AG04449 (cell line): ENCODE results near the gene ANKMY1.

Experiments
- CTCF ChIA-PET: fragments of 350-600 bp; formaldehyde crosslinking; extraction: SDS; loops from one replicate; lab custom pipeline; 2021; ENCODE audit warnings: antibody characterized with exemption; lab: Yijun Ruan, JAX
- POLR2A ChIA-PET: fragments of 400-600, 350-600 bp; formaldehyde crosslinking; extraction: SDS; loops from one replicate; lab custom pipeline; 2020; ENCODE audit warnings: antibody characterized with exemption, inconsistent platforms; lab: Yijun Ruan, JAX
- DNase-seq: peaks from one replicate; pipeline ENCODE4 v3.0.0-alpha.2; 2010; ENCODE audit warnings: low read depth, low spot score
- H3K4me3 ChIP-seq: 2 replicates; pipeline ENCODE4 v1.5.1; 2011; ENCODE audit warnings: low read depth, mild to moderate bottlenecking, control low read depth, low read length
- TF ChIP-seq, protein P1 (sequence below): IDR thresholded peaks from one replicate; pipeline ENCODE4 v1.5.1; 2011; ENCODE audit warnings: mild to moderate bottlenecking, moderate library complexity, low read length, control low read depth, inconsistent platforms; ENCODE audit not compliant: insufficient read depth; ENCODE audit errors: missing control alignments

The ANKMY1 gene

DNA sequence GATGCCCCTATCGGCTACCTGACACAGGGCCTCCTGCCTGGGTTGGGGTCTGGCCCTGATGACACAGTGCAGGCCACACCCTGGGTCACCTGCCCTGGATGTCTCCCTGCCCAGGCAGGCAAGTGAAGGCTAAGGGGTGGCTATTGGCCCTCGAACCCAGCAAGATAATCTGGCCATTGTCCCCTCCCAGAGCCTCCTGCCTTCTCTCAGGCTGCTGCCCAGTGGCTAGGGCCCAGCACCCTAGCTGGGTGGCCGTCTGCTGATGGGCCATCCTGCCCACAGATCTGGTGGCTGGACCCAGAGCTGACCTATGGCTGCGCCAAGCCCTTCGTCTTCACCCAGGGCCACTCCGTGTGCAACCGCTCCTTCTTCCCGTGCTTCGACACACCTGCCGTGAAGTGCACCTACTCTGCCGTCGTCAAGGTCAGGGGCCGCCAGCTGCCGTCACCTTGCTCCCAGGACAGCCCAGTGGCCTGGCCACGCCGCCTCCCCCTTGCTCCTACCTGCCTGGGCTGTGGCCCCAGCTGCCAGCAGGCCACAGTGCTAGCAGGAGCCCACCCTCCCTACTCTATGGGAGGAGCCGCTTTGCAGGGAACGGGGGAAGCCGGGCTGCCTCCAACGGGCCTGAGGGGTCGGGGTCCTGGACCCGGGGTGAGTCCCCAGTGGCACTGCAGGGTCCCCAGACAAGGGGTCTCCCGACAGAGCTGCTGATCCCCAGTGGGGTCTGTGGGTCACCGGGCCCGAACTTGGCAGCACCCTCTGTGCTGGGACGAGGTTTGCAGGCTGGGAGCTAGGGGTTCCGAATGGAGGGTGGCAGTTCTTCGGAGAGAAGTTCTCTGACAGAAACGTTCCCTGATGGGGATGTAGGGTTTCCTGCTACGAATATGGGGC lies 14.6 kb upstream of the ANKMY1 start:
- H3K4me3 ChIP-seq = no peak overlapping the region
- CTCF ChIA-PET = interaction anchor here (2.1 kb wide), 1 partner anchor 13 kb away, joined by 10 read pairs; no protein-coding TSS in a partner anchor
- TF ChIP-seq, protein P1, sequence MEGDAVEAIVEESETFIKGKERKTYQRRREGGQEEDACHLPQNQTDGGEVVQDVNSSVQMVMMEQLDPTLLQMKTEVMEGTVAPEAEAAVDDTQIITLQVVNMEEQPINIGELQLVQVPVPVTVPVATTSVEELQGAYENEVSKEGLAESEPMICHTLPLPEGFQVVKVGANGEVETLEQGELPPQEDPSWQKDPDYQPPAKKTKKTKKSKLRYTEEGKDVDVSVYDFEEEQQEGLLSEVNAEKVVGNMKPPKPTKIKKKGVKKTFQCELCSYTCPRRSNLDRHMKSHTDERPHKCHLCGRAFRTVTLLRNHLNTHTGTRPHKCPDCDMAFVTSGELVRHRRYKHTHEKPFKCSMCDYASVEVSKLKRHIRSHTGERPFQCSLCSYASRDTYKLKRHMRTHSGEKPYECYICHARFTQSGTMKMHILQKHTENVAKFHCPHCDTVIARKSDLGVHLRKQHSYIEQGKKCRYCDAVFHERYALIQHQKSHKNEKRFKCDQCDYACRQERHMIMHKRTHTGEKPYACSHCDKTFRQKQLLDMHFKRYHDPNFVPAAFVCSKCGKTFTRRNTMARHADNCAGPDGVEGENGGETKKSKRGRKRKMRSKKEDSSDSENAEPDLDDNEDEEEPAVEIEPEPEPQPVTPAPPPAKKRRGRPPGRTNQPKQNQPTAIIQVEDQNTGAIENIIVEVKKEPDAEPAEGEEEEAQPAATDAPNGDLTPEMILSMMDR = no peak
- no peak for DNase-seq
- POLR2A ChIA-PET = interaction anchor here (0.7 to 1.0 kb wide), 2 partner anchors 14 to 22 kb away, joined by 3 read pairs; partner anchors contain the start of gene CAPN10

DNA sequence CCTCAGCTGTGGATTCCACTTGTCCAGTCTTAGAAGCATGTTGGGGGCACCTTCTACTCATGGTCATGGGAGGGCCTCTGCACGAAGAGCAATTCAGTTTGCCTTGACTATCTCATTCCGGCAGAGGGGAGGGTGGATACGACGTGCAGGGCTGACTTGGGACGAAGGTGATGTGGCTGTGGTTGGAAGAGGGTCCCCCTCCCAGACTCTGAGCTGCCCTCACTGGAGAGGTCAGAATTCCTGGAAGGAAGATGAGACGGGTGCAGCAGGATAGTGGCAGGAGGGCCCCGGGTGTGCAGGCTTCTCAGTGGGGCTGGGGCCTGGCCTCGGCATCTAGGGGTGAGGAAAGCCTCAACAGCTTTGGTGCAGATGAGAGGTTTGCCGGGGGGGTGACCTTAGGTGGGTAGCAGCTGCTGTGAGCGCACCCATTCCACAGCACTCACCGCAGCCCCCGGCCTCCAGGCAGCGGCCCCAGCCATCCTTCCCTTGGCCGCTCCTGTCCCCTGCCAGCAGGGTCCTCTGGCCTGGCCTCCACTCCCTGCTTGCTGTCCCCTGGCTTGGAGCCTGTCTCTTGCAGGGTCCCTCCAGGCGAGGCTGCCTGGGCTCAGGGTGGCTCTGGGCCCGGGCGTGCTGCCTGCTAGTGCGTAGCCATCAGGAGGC lies 13.7 kb upstream of the ANKMY1 start:
- ChIA-PET POLR2A (interaction anchor here (1.0 kb wide), 1 partner anchor 15 kb away, joined by 3 read pairs; the partner anchor contains the start of gene CAPN10), CTCF (interaction anchor here (0.9 to 2.1 kb wide), 2 partner anchors 11 to 14 kb away, joined by 3 to 10 read pairs; no protein-coding TSS in a partner anchor)
- DNase-seq = no peak
- no peak overlapping the region for H3K4me3 ChIP-seq
- TF ChIP-seq, protein P1 = no peak

DNA sequence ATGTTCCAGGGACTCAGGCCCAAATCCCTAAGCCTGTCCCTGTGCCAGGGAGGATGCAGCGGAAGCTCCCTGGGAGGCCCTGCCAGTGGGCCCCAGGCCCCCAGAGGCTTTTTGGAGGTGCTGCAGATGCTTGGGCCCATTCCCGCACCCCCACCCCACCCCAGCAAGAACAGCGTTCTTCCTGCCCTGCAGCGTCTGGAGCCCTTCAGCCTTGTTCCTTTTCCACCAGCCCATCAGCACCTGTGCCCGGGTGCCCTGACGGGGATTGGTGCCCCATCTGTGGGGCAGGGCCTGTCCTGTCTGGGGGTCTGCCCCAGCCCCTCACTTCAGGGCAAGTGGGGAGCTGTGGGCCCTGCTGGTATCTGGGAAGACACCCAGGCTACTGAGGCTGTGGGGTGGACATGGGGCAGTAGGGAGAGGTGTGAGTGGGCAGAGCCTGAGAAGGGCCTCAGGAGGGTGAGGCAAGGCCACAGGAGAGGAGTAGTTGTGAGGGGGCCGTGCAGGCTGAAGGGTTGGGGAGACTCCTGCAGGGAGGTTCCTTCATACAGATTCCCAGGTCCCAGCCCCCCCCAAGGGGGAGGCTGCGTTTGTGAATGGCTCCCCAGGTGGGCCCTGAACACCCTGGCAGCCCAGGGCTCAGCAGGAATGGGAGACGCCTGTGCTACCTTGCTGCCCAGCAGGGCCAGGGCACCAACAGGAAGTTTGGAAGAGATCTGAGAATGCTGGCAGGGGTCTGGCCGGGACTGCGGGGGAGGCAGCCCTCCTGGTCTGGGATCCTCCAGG lies 12.9 kb upstream of the ANKMY1 start:
- TF ChIP-seq, protein P1 = no peak
- no peak for DNase-seq
- H3K4me3 ChIP-seq = no peak overlapping the region
- ChIA-PET CTCF (interaction anchor here (0.9 to 2.1 kb wide), 2 partner anchors 12 to 14 kb away, joined by 3 to 10 read pairs; no protein-coding TSS in a partner anchor), POLR2A (no interaction called here)

DNA sequence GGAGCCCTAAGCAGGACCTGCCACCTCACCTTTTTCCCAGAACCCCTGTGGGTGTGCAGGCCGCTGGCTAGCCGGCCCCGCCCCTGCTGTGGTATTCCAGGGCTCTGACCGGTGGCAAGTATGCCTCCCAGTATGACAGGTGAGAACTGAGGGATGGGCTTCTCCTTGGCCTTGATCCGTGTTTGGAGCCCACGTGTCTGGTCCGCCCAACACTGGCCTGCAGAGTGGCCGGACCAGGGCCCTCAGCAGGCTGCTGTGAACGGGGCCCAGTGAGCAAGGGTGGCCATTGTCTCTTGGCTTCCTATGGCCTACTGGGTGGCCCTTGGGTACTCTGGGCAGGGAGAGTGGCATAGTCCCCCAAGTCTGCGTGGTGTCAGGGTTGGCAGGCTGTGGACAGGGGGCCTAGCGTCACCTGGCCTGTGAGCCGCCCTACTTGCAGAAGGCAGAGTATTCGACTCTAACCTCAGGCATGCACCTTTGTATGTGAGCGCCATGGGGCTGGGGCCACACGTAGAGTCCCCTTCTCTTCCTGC lies 12.3 kb upstream of the ANKMY1 start:
- POLR2A ChIA-PET = no interaction called here
- H3K4me3 ChIP-seq = peak overlapping the region; percentile 6; the same call in 1 of the 2 replicates
- DNase-seq = no peak
- CTCF ChIA-PET = interaction anchor here (1.7 to 2.1 kb wide), 2 partner anchors 9 to 17 kb away, joined by 5 to 15 read pairs; partner anchors contain the start of genes CAPN10 and DUSP28
- TF ChIP-seq, protein P1 = no peak

DNA sequence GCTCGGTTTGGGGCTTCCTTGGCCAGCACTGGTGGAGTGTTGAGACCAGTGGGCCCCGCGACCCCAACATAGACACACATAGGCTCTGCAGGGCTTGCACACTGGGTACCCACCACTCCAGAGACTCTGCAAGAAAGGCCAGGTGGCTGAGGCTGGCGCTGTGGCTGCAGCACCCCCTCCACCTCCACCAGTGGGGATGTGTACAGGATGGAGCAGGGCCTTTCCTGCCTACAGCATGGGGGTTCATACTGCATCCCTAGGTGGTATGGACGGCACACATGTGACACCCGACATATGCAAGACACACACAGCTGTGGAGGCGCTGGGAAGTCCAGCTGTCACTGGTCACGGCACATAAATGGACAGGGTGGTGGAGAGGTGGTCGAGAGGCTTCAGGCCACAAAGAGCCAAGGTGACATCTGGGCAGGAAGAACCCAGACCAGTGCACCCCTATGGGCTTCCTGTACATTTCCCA lies 11.8 kb upstream of the ANKMY1 start:
- TF ChIP-seq, protein P1 = no peak
- no peak for DNase-seq
- ChIA-PET CTCF (interaction anchor here (1.7 to 2.1 kb wide), 2 partner anchors 9 to 18 kb away, joined by 5 to 15 read pairs; partner anchors contain the start of genes CAPN10 and DUSP28), POLR2A (interaction anchor here (1.7 kb wide), 1 partner anchor 17 kb away, joined by 10 read pairs; the partner anchor contains the start of gene CAPN10)
- H3K4me3 ChIP-seq = peak overlapping the region; percentile 74
